SIG-M5 (cell line): ENCODE data around the gene LDLRAD4.

Experiments
- DNase-seq: peaks from one replicate; lab custom pipeline; 2025; lab: John Stamatoyannopoulos, UW

LDLRAD4 gene

GRCh38 chr18:13447621-13448334, 229.2 kb downstream of the LDLRAD4 start:
- DNase-seq: no peak

GRCh38 chr18:13448335-13448795, 229.8 kb downstream of the LDLRAD4 start:
- DNase-seq: no peak

GRCh38 chr18:13449651-13450050, 231.1 kb downstream of the LDLRAD4 start:
- DNase-seq: no peak

GRCh38 chr18:13450289-13451212, 232.0 kb downstream of the LDLRAD4 start:
- DNase-seq: no peak

- no peak for DNase-seq
These were observed 232.6 kb downstream of the LDLRAD4 start for GRCh38 chr18:13451213-13451540.

GRCh38 chr18:13451661-13452387, 233.3 kb downstream of the LDLRAD4 start:
- DNase-seq: peak; percentile 4

GRCh38 chr18:13452388-13452811, 233.8 kb downstream of the LDLRAD4 start:
- DNase-seq: no peak

- no peak for DNase-seq
These were observed 234.5 kb downstream of the LDLRAD4 start for GRCh38 chr18:13452871-13453680.

GRCh38 chr18:13453714-13454113, 235.2 kb downstream of the LDLRAD4 start:
- no peak for DNase-seq

GRCh38 chr18:13454363-13455150, 236.0 kb downstream of the LDLRAD4 start:
- DNase-seq: no peak

- DNase-seq: no peak
These were observed 236.9 kb downstream of the LDLRAD4 start for GRCh38 chr18:13455471-13455870.

- no peak for DNase-seq
These were observed 237.5 kb downstream of the LDLRAD4 start for GRCh38 chr18:13455960-13456481.

GRCh38 chr18:13456736-13457271, 238.2 kb downstream of the LDLRAD4 start:
- no peak for DNase-seq

- no peak for DNase-seq
These were observed 238.8 kb downstream of the LDLRAD4 start for GRCh38 chr18:13457327-13457726.

- no peak for DNase-seq
These were observed 242.4 kb downstream of the LDLRAD4 start for GRCh38 chr18:13460946-13461345.

- no peak for DNase-seq
These were observed 242.9 kb downstream of the LDLRAD4 start for GRCh38 chr18:13461469-13461868.

- DNase-seq: no peak
These were observed 243.4 kb downstream of the LDLRAD4 start for GRCh38 chr18:13461936-13462335.

- DNase-seq: no peak
These were observed 244.1 kb downstream of the LDLRAD4 start for GRCh38 chr18:13462686-13463085.

GRCh38 chr18:13463526-13464210, 245.1 kb downstream of the LDLRAD4 start:
- no peak for DNase-seq
